Measurements from ENCODE around the gene MINDY2.
A peak's percentile ranks its signal among the peaks of the same experiment; 100 is the strongest.

Gene MINDY2

GRCh38 chr15:58889363-58889762 lies 118.3 kb downstream of the MINDY2 start:
- H3K79me2 ChIP-seq (ENCODE audit: low read length): no peaks in the 10 kb centered on the region
- DNase-seq: no peak

DNA sequence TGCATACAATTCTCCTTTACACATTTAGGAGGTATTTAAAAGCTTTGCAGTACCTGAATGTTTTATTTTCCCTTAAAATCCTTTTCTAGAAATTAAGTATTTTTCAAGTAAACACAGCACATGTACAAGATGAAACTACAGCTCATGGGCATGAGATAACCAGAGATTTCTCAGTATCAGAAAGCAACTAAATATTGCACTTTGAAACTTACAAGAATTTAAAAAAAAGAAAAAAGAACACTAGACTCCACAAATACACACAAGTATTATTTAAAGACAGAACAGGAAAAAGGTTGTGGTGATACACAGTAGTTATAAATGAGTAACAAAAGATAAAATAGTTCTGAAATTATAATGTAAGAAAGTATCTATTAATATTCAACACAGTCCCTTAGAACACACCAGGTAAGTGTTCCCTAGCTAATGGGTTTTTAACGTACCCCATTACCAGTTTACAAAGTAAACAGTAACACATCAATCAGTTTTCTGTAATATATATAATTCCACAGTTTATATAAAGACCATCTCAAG lies 127.1 kb downstream of the MINDY2 start:
- no peaks in the 10 kb centered on the region for H4K20me1 ChIP-seq (ENCODE audit: insufficient read depth, low read length)
- no peak overlapping the region for H3K9ac ChIP-seq (ENCODE audit: low read length)
- H3K36me3 ChIP-seq (replicated peaks; ENCODE audit: insufficient read depth, low read length): peaks cover 23% of the 10 kb centered on the region; the same call in 1 of the 2 replicates
- DNase-seq: peak; percentile 9
- H3K4me1 ChIP-seq (ENCODE audit: low read length): peaks cover 24% of the 10 kb centered on the region
- no peaks in the 10 kb centered on the region for H3K9me2 ChIP-seq (replicated peaks; ENCODE audit: insufficient read depth, low read length)
- no peak overlapping the region; the same call in 1 of the 2 replicates for H3K27ac ChIP-seq (ENCODE audit: low read length)
- no peak overlapping the region for H3K4me3 ChIP-seq (ENCODE audit: low read length)
- peaks cover 46% of the 10 kb centered on the region for H3K79me2 ChIP-seq (ENCODE audit: low read length)
- H3K4me2 ChIP-seq (ENCODE audit: low read depth, low read length): peak overlapping the region; percentile 22; the same call in 1 of the 2 replicates
- TF ChIP-seq EZH2 (optimal IDR thresholded peaks at IDR 0.05; ENCODE audit: low read depth, low read length) (no peak), EZH2phosphoT487 (IDR thresholded peaks at IDR 0.05; ENCODE audit: low read length) (no peak)
- TF ChIP-seq, protein P1, sequence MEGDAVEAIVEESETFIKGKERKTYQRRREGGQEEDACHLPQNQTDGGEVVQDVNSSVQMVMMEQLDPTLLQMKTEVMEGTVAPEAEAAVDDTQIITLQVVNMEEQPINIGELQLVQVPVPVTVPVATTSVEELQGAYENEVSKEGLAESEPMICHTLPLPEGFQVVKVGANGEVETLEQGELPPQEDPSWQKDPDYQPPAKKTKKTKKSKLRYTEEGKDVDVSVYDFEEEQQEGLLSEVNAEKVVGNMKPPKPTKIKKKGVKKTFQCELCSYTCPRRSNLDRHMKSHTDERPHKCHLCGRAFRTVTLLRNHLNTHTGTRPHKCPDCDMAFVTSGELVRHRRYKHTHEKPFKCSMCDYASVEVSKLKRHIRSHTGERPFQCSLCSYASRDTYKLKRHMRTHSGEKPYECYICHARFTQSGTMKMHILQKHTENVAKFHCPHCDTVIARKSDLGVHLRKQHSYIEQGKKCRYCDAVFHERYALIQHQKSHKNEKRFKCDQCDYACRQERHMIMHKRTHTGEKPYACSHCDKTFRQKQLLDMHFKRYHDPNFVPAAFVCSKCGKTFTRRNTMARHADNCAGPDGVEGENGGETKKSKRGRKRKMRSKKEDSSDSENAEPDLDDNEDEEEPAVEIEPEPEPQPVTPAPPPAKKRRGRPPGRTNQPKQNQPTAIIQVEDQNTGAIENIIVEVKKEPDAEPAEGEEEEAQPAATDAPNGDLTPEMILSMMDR (IDR thresholded peaks at IDR 0.05; ENCODE audit: low read length): no peak
- H3K9me3 ChIP-seq (replicated peaks; ENCODE audit: insufficient read depth, low read length): no peaks in the 10 kb centered on the region
- no peak overlapping the region for H2AFZ ChIP-seq (ENCODE audit: low read length)
- H3F3A ChIP-seq (ENCODE audit: insufficient read depth, low read length): 0 out of 2 replicates have a peak, but pooled peaks cover 5% of the 10 kb centered on the region
- H3K27me3 ChIP-seq (replicated peaks; ENCODE audit: insufficient read depth, low read length): no peaks in the 10 kb centered on the region

More at GRCh38 chr15:58889363-58889762, 118.3 kb downstream of the MINDY2 start:
- Histone ChIP-seq H3K36me3 (replicated peaks; ENCODE audit: insufficient read depth, low read length) (peaks cover 32% of the 10 kb centered on the region), H3K27me3 (replicated peaks; ENCODE audit: insufficient read depth, low read length) (no peaks in the 10 kb centered on the region), H3K27ac (ENCODE audit: low read length) (no peak overlapping the region), H3K4me3 (ENCODE audit: low read length) (no peak overlapping the region), H3K4me1 (ENCODE audit: low read length) (no peaks in the 10 kb centered on the region), H3K4me2 (ENCODE audit: low read depth, low read length) (no peak overlapping the region), H4K20me1 (ENCODE audit: insufficient read depth, low read length) (no peaks in the 10 kb centered on the region; the same call in 1 of the 2 replicates), H3K9ac (ENCODE audit: low read length) (no peak overlapping the region), H3K9me3 (replicated peaks; ENCODE audit: insufficient read depth, low read length) (no peaks in the 10 kb centered on the region), H3F3A (ENCODE audit: insufficient read depth, low read length) (no peaks in the 10 kb centered on the region), H3K9me2 (replicated peaks; ENCODE audit: insufficient read depth, low read length) (no peaks in the 10 kb centered on the region), H2AFZ (ENCODE audit: low read length) (no peak overlapping the region)
- no peak for TF ChIP-seq EZH2 (optimal IDR thresholded peaks at IDR 0.05; ENCODE audit: low read depth, low read length)
- TF ChIP-seq, protein P1 (IDR thresholded peaks at IDR 0.05; ENCODE audit: low read length): no peak
- no peak for TF ChIP-seq EZH2phosphoT487 (IDR thresholded peaks at IDR 0.05; ENCODE audit: low read length)

DNA sequence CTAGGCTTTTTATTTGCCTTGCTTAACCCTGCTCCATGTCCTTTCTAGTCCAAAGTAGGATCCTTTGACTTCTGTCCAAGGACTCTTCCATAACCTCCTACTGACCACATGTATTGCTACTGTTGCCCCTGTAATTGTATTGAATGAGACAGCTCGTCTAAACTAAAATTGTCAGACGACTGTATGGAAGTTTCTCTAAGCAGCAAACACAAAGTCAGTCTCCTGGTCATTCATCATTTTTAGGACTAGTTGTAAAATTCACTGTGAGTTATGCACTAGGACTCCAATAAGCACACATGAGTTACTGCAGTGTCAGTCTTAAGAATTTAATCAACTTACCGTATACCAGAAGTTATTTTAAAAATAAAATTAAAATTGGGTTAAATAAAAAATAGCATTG lies 129.5 kb downstream of the MINDY2 start:
- Histone ChIP-seq H3K79me2 (ENCODE audit: low read length) (peaks cover 63% of the 10 kb centered on the region), H3K36me3 (replicated peaks; ENCODE audit: insufficient read depth, low read length) (peaks cover 12% of the 10 kb centered on the region; the same call in 1 of the 2 replicates), H2AFZ (ENCODE audit: low read length) (no peak overlapping the region)

More for the DNA sequence above, 129.5 kb downstream of the MINDY2 start:
- Histone ChIP-seq H3K9me3 (replicated peaks; ENCODE audit: insufficient read depth, low read length) (no peaks in the 10 kb centered on the region), H3K4me1 (ENCODE audit: low read length) (peaks cover 24% of the 10 kb centered on the region), H3K9ac (ENCODE audit: low read length) (no peak overlapping the region), H3K27me3 (replicated peaks; ENCODE audit: insufficient read depth, low read length) (no peaks in the 10 kb centered on the region), H3F3A (ENCODE audit: insufficient read depth, low read length) (0 out of 2 replicates have a peak, but pooled peaks cover 5% of the 10 kb centered on the region), H3K9me2 (replicated peaks; ENCODE audit: insufficient read depth, low read length) (no peaks in the 10 kb centered on the region), H3K27ac (ENCODE audit: low read length) (no peak overlapping the region), H3K4me2 (ENCODE audit: low read depth, low read length) (no peak overlapping the region), H4K20me1 (ENCODE audit: insufficient read depth, low read length) (no peaks in the 10 kb centered on the region), H3K4me3 (ENCODE audit: low read length) (no peak overlapping the region)
- no peak for DNase-seq
- TF ChIP-seq, protein P1 (IDR thresholded peaks at IDR 0.05; ENCODE audit: low read length): no peak
- TF ChIP-seq EZH2 (optimal IDR thresholded peaks at IDR 0.05; ENCODE audit: low read depth, low read length): no peak
- no peak for TF ChIP-seq EZH2phosphoT487 (IDR thresholded peaks at IDR 0.05; ENCODE audit: low read length)
